Non-pigmented ciliary epithelial cell (primary cell): ENCODE data around the gene CYP27B1.

Experiments used
- DNase-seq: peaks from one replicate; pipeline ENCODE4 v3.0.0-alpha.2; 2010; ENCODE audit warnings: low read depth

The CYP27B1 gene

GRCh38 chr12:57765698-57766463 lies 997 bp downstream of the CYP27B1 start:
- no peak for DNase-seq

DNA sequence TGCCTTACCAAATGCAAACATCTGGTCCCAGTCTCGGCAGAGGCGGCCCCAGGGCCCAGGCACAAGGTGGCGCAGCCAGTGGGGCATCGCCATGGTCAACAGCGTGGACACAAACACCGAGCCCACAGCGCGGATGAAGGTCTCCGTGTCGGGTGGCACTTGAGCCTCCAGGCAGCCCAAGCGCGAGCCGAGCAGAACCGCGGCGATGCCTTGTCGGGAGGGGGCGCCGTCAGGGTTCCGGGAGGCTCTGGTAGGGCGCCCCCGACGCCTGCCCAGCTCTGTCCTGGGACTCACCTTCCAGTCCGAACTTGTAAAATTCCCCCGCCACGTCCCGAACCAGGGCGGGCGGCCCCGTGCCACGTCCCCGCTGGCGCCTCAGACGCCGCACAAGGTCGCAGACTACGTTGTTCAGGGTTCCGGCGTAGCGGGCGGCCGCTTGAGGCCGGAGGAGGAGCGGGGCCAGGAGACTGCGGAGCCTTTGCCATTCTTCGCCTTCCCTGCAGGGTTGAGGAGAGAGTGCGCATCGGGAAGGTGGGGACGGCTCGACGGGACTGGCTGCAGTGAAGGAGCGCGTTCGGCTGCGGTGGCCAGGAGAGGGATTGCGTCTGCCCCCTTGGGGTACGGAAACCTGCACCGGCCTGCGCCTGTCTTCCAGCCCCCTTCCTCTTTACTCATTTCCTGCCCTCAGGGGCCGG lies 1.7 kb downstream of the CYP27B1 start:
- DNase-seq: no peak

DNA sequence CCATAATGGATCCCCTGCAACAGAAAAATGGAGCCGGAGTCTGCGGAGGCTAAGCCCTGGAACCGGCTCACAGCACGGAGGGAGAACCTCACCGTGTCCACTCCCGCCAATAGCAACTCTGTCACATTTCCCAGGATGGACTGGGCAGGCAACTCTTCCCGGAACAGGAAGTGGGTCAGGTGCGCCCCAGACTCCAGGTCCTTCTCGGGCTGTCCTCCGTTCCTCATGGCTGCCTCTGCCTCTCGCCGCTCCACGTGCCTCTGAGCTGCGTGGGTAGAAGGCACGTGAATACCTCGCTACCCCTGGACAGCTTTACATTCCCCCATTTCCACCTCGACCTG lies 2.2 kb downstream of the CYP27B1 start:
- no peak for DNase-seq

GRCh38 chr12:57763881-57764661 lies 2.8 kb downstream of the CYP27B1 start:
- no peak for DNase-seq

DNA sequence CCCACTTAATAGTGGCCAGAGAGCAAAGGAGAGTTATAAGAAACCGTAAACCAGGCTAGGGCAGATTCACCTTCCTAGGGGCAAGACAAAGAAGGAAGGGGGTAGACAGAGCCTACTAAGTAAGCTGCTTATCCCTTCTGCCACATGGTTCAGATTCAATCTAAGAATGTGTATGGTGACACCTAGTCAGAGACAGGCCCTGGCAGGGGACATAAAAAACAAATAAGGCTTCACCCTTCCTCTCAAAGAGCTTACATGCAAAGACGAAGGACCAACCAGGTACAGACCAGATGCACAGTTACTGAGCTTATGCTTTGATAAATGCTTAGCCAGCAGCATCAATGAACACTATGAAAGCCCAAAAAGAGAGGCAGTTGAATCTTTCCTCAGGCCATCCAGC lies 4.4 kb downstream of the CYP27B1 start:
- no peak for DNase-seq

GRCh38 chr12:57761391-57761998 lies 5.4 kb downstream of the CYP27B1 start:
- no peak for DNase-seq

GRCh38 chr12:57760347-57760982 lies 6.4 kb downstream of the CYP27B1 start:
- no peak for DNase-seq

DNA sequence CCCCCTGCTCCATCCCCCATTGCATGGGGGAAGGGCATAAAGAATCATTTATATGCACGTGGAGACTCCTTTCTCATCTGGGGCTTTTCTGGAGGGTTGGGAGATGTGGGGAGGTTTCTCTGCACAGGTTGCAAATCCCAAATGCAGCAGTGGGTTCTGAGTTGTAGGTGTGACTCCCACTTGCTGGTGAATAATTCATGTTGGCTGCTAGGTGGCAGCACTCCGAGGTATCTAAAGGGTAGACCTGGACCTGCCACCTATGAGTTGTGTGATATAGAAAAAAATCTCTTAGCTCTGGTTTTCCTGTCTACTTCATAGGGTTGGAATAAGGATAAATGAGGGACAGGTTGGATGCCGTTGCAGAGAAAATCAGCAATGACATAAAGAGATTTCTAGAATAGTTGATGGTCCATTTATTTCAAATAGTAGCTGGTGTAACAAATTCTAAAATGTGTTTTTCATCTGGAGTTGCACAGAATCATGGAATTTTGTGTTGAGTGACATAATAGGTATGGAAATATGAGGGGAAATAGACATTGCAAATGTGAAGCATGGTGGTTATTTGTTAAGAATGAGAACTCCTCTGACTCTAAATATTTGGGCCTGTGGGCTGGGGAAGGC lies 7.4 kb downstream of the CYP27B1 start:
- DNase-seq: no peak

DNA sequence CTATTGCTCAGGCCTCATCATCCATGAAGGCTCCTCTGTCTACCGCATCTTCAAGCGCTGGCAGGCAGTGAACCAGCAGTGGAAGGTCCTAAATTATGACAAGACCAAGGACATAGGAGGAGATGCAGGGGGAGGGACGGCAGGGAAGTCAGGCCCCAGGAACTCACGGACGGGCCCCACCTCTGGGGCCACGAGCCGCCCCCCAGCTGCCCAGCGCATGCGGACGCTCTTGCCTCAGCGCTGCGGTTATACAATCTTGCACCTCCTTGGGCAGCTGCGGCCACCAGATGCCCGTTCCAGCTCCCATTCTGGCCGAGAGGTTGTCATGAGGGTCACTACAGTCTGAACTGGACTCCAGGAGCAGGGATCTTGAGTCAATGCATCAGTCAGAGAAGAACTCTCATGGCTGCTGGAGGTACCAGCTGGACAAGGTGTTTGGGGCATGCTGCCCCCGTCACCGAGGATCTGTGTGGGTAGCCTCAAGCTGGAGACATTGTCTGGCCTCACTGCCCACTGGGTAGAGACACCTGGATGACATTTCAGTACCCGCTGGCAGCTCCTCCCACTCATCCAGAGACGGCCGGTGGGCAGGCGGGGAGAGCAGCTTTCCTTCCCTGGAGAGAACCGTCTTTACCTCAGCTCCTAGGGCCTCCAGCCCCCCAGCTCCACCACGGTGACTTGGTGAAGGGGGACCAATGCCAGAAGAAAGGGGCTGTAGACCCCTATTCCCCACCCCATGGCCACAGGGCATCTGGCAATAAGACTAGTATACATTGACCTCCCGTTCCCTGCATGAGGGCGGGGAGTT lies 8.1 kb downstream of the CYP27B1 start:
- no peak for DNase-seq

DNA sequence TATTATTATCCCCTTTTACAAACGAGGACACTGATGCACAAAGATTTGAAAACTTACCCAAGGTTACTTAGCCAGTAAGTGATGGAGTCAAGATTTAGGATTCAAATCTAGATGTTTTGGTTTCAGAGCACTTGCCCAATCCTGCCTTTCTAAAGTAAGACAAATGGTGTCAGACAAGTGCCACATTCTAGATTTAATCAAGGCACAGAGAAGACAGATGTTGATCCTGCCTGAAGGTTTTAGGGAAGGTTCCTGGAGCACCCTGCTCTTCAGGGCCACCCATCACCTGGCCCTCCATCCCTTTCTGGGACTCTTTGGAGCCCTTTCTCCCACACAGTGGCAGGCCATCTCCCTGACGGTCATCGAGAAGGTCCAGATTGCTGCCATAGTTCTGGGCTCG lies 9.1 kb downstream of the CYP27B1 start:
- DNase-seq: no peak

GRCh38 chr12:57756406-57757341 lies 10.2 kb downstream of the CYP27B1 start:
- DNase-seq: no peak

DNA sequence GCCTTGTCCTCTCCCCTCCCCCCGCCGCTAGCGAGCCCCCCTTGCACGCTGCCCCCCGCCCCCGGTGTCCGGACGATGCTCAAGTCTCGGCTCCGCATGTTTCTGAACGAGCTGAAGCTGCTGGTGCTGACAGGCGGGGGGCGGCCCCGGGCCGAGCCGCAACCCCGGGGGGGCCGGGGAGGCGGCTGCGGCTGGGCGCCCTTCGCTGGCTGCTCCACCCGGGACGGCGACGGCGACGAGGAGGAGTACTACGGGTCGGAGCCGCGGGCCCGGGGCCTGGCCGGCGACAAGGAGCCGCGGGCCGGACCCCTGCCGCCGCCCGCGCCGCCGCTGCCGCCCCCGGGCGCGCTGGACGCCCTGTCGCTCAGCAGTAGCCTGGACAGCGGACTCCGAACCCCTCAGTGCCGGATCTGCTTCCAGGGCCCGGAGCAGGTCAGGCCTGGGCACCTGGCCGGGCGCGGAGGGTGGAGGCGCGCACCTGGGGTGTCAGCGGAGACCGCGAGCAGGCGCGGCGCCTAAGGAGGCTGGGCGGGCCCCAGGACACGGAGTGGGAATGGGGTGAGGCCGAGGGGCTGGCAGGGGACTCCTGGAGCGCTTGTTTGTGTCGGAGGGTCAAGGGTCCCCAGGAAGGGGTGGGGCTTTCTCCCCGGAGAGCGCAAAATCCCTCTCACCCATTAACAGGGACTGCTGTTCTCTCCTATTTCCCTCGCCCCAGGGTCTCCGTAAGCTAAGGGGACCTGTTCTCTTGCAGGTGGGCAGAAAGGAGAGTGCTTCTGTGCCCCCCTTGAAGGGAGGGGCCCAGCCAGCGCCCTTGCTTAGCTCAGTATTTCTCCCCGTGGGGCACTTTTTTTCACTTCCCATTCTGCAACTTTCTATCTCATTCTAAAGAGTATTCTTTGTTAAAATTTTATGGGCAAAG lies 11.2 kb downstream of the CYP27B1 start:
- DNase-seq: no peak

DNA sequence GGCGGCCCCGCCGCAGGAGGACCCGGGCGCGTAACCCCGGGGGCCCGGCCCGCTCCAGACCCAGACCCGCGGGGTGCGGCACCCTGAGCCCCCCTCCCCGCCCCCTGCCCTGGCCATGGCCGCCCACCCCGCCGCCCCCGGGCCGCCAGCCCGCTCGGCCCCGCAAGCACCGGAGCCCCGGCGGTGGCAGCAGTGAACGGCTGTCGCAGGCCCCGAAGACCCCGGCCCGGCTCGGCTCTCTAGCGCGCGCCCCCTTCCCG lies 11.8 kb downstream of the CYP27B1 start:
- no peak for DNase-seq

- no peak for DNase-seq
Observed at GRCh38 chr12:57754411-57755193, 12.3 kb downstream of the CYP27B1 start, which contains the start of gene MARCHF9. TSS of gene MARCHF9 (plus strand) at chr12:57755103. CDS start at chr12:57755529, 426 bp downstream.

DNA sequence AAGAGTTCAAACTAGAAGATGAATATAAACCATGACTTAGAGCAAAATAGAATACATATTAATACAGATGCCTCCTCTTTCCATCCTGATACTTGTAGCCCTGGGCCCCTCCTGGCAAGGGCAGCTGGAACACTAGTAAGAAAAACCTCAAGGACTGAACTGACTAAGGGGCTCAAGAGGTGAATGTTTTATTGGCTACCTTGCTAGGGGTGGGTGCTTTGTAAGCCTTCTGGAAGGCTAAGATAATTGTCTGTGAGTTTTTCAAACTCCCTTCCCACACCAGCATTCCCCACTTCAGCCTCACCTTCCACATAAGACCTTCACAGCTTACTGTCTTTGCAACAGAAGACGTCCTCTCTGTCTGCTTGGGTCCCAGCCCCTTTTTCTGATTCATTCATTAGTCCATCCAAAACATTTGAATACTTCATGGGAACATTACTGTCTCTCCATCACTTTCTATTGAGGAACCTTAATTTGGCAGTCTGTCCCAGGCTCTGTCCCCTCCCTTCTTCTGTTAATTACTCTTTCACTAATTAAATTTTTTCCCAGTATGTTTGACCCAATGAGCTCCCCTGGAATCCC lies 13.0 kb downstream of the CYP27B1 start:
- no peak for DNase-seq

DNA sequence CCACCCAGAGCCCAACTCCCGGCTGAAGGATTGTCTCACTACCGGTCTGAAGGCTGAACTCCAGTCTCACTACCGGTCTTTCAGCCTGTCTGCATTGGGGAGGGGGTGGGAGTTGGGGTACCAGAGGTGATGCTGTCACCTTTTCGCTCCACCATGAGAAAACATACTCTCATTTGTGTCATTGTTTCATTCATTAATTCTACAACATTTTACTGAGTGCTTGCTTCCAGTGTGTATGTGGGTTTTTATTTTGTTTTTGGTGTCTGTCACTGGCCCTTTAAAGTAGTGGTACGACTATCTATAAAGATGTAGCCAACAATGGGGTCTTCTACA lies 14.2 kb downstream of the CYP27B1 start:
- no peak for DNase-seq

- peak; percentile 99 for DNase-seq
Observed at GRCh38 chr12:57751788-57752667, 14.8 kb downstream of the CYP27B1 start, which contains the start of gene CDK4. TSS of gene CDK4 (minus strand) at chr12:57752310. CDS start at chr12:57751717, 593 bp downstream.
